Epithelial cell of esophagus (primary cell): Measurements from ENCODE around the gene ZNF358.

ENCODE experiments used
- DNase-seq: peaks from one replicate; pipeline ENCODE4 v3.0.0; 2010; ENCODE audit warnings: low read depth
- H3K4me3 ChIP-seq: 2 replicates; pipeline ENCODE4 v1.5.1; 2011; ENCODE audit warnings: mild to moderate bottlenecking, low read length, control low read depth
- CTCF ChIP-seq: IDR thresholded peaks from 2 replicates; pipeline ENCODE4 v1.5.1; 2011; ENCODE audit warnings: low read depth, mild to moderate bottlenecking, low read length, control low read depth, inconsistent platforms; ENCODE audit not compliant: insufficient read depth; ENCODE audit errors: missing control alignments

ZNF358 gene

GRCh38 chr19:7480222-7480969, 35.5 kb upstream of the ZNF358 start:
- no peak for TF ChIP-seq CTCF
- no peak for DNase-seq

GRCh38 chr19:7480970-7481255, 35.0 kb upstream of the ZNF358 start:
- no peak for DNase-seq
- TF ChIP-seq CTCF, result no peak
- no peak overlapping the region for H3K4me3 ChIP-seq

More at GRCh38 chr19:7480222-7480969, 35.5 kb upstream of the ZNF358 start:
- H3K4me3 ChIP-seq, result no peak overlapping the region

GRCh38 chr19:7482584-7483439, 33.1 kb upstream of the ZNF358 start:
- no peak for TF ChIP-seq CTCF

GRCh38 chr19:7483720-7484201, 32.1 kb upstream of the ZNF358 start:
- TF ChIP-seq CTCF, result no peak
- no peak for DNase-seq
- no peak overlapping the region for H3K4me3 ChIP-seq

More at GRCh38 chr19:7482584-7483439, 33.1 kb upstream of the ZNF358 start:
- H3K4me3 ChIP-seq, result no peak overlapping the region
- peak; percentile 73 for DNase-seq

GRCh38 chr19:7486923-7487322, 29.0 kb upstream of the ZNF358 start:
- no peak for TF ChIP-seq CTCF
- DNase-seq, result no peak
- H3K4me3 ChIP-seq, result no peak overlapping the region

- H3K4me3 ChIP-seq, result peak within 1 kb of the TSS; percentile 74
- peak; percentile 76 for DNase-seq
- no peak for TF ChIP-seq CTCF
Measured at GRCh38 chr19:7488736-7489353, 27.1 kb upstream of the ZNF358 start, which contains the start of gene PEX11G. Gene PEX11G, minus strand, starts transcription at chr19:7489035. Its CDS starts 25 bp downstream, at chr19:7489010.
